Sigmoid colon (tissue), 4 donors: Measurements from ENCODE around the gene SLC5A11.
A peak's percentile ranks its signal among the peaks of the same experiment; 100 is the strongest.

ENCODE experiments used
- EP300 ChIP-seq, 4 donors: sonication (generic); formaldehyde crosslinking; IDR thresholded peaks; one replicate each; pipeline ENCODE4 v1.6.1; 2017; ENCODE audit warnings: antibody characterized with exemption in 4 of 4
- POLR2A ChIP-seq, 2 donors: fragments of 450-650 bp; IDR thresholded peaks; one replicate each; pipeline ENCODE4 v1.6.1; 2016; ENCODE audit warnings: antibody characterized with exemption in 2 of 2, mild to moderate bottlenecking in 2 of 2, moderate library complexity in 2 of 2
- POLR2AphosphoS5 ChIP-seq, 4 donors: sonication (generic); formaldehyde crosslinking; IDR thresholded peaks; one replicate each; pipeline ENCODE4 v1.6.1; 2017; ENCODE audit warnings: antibody characterized with exemption in 4 of 4
- TF ChIP-seq, protein P1 (sequence below), 4 experiments: fragments of 450-650 bp in 3 of 4; fragments of 200-600 bp in 1 of 4; IDR thresholded peaks; one replicate each; pipeline ENCODE4 v1.5.1; 2016 to 2019; ENCODE audit warnings: antibody characterized with exemption in 4 of 4, mild to moderate bottlenecking in 3 of 4, moderate library complexity in 2 of 4

DNA sequence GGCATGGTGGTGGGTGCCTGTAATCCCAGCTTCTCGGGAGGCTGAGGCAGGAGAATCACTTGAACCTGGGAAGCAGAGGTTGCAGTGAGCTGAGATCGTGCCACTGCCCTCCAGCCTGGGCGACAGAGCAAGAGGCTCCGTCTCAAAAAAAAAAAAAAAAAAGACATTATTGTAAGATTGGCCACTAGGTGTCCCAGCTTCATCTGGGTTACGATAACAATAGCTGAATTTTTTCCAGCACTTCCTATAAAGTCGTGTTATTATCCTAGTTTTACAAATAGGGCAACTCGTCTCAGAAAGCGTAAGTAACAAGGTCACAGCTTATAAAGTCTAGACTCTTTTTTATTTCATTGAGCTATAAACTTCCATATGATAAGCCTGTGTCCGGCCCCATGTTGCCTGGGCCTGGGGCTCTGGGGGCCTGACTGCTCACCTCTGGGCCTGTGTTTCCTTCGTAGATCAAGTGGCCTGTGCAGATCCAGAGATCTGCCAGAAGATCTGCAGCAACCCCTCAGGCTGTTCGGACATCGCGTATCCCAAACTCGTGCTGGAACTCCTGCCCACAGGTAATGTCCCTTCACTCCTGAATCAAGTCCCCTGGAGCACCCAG is 60.5 kb downstream of the SLC5A11 start:
- TF ChIP-seq, protein P1, sequence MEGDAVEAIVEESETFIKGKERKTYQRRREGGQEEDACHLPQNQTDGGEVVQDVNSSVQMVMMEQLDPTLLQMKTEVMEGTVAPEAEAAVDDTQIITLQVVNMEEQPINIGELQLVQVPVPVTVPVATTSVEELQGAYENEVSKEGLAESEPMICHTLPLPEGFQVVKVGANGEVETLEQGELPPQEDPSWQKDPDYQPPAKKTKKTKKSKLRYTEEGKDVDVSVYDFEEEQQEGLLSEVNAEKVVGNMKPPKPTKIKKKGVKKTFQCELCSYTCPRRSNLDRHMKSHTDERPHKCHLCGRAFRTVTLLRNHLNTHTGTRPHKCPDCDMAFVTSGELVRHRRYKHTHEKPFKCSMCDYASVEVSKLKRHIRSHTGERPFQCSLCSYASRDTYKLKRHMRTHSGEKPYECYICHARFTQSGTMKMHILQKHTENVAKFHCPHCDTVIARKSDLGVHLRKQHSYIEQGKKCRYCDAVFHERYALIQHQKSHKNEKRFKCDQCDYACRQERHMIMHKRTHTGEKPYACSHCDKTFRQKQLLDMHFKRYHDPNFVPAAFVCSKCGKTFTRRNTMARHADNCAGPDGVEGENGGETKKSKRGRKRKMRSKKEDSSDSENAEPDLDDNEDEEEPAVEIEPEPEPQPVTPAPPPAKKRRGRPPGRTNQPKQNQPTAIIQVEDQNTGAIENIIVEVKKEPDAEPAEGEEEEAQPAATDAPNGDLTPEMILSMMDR (IDR thresholded peaks at IDR 0.05), result peak in 2 of 4 experiments; percentile 17 to 39
- no peak for TF ChIP-seq POLR2AphosphoS5 (IDR thresholded peaks at IDR 0.05)
- no peak for TF ChIP-seq POLR2A (IDR thresholded peaks at IDR 0.05)
- no peak for TF ChIP-seq EP300 (IDR thresholded peaks at IDR 0.05)
